Measurements from ENCODE around the gene HSD17B1.

Gene HSD17B1

DNA sequence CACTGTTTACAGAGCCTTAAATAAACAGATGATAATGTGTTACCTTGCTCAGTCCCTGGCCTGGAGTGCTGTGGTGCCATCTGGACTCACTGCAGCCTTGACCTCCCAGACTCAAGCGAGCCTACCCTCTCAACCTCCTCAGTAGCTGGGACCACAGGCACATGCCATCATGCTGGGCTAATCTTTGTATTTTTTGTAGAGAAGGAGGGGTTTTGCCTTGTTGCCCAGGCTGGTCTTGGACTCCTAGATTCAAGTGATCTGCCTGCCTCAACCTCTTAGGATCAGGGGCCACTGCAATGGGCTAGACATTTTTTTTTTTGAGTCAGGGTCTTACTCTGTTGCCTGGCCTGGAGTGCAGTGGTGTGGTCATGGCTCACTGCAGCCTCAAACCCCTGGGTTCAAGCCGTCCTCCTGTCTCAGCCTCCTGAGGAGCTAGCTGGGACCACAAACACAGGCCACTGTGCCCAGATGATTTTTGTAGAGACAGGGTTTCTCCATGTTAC, 21.7 kb upstream of the HSD17B1 start:
- TF ChIP-seq, protein P1, sequence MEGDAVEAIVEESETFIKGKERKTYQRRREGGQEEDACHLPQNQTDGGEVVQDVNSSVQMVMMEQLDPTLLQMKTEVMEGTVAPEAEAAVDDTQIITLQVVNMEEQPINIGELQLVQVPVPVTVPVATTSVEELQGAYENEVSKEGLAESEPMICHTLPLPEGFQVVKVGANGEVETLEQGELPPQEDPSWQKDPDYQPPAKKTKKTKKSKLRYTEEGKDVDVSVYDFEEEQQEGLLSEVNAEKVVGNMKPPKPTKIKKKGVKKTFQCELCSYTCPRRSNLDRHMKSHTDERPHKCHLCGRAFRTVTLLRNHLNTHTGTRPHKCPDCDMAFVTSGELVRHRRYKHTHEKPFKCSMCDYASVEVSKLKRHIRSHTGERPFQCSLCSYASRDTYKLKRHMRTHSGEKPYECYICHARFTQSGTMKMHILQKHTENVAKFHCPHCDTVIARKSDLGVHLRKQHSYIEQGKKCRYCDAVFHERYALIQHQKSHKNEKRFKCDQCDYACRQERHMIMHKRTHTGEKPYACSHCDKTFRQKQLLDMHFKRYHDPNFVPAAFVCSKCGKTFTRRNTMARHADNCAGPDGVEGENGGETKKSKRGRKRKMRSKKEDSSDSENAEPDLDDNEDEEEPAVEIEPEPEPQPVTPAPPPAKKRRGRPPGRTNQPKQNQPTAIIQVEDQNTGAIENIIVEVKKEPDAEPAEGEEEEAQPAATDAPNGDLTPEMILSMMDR (conservative IDR thresholded peaks at IDR 0.05; ENCODE audit: low read depth) = no peak
- DNase-seq (ENCODE audit: low spot score) = no peak
- ChIA-PET POLR2A (ENCODE audit: low non-redundant PET) (interaction anchor here (0.6 kb wide), 1 partner anchor 431 kb away, joined by 6 read pairs; no protein-coding TSS in a partner anchor), CTCF (interaction anchor here (0.5 to 0.6 kb wide), 3 partner anchors 45 to 194 kb away, joined by 3 to 5 read pairs (median 3); no protein-coding TSS in a partner anchor)
- H3K27ac ChIP-seq = peak overlapping the region; percentile 93

DNA sequence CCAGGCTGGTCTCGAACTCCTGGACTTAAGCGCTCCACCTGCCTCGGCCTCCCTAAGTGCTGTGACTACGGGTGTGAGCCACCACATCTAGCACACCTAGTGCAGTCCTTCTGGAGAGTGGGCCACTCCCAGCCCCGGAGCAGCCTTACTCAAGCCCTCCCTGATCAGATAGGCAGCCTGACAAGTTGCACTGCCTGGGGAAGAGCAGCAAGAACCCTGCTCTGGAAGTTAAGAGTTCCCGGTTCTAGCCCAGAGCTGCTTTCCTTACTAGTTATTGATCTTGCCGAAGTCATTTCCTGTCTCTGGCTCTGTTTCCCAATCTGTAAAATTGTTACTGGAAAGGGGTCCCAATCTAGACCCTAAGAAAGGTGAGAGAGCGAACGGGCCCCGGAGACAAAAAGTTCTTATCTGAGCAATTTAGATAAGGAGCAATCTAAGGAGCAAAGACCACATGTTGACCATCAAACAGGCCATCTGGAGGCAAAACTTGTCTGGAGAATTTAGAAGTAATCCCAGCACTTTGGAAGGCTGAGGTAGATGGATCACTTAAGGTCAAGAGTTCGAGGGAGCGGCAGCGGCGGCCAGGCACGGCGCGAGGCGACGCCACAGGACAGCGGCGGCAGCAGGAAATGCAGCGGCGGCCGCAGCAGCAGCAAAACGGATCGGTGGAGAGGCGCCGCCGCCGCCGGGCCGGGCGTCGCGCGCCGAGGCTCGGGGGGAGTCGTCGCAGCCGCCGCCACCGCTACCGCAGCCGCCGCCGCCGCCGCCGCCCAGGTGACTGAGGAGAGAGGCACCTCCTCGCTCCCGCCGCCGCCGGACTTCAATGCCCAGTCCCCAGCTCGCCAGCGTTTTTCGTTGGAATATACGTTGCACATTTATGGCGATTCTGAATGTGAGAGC, 21.0 kb upstream of the HSD17B1 start:
- CTCF ChIA-PET = interaction anchor here (0.6 kb wide), 1 partner anchor 45 kb away, joined by 3 read pairs; no protein-coding TSS in a partner anchor

DNA sequence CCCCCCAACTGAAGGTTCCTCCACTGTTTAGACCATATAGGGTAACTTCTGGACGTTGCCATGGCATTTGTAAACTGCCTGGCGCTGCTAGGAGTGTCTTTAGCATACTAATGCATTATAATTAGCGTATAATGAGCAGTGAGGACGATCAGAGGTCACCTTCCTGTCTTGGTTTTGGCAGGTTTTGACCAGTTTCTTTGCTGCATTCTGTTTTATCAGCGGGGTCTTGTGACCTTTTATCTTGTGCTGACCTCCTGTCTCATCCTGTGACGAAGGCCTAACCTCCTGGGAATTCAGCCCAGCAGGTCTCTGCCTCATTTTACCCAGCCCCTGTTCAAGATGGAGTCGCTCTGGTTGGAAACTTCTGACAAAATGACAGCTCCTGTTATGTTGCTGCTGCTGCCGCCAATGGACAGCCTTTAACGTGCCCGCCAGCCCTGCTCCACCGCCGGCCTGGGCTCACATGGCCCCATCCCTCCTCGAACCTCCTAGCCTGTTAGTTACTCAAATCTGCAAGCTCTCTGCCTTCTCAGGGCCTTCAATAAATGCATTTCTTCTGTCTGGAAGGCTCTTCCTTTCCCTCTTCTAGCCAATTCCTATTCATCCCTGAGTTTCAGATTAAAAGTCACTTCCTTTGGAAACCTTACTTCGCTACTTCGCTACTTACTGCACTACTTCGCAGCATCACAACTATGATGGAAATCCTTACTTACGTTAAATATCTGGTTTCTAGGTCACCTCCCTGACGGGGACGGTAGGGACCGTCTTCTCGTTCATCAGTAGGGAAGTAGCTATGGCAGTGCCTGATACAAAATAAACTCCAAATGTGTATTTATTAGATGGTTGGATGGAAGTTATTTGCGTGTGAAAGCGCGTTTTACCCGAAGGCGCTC, 17.3 kb upstream of the HSD17B1 start:
- ChIA-PET CTCF (interaction anchor here (0.6 to 1.3 kb wide), 4 partner anchors 9 to 112 kb away, joined by 3 read pairs; no protein-coding TSS in a partner anchor), POLR2A (ENCODE audit: low non-redundant PET) (no interaction called here)
- no peak for DNase-seq (ENCODE audit: low spot score)
- peak overlapping the region; percentile 91 for H3K27ac ChIP-seq
- TF ChIP-seq, protein P1 (conservative IDR thresholded peaks at IDR 0.05; ENCODE audit: low read depth) = no peak

More for the DNA sequence above, 21.0 kb upstream of the HSD17B1 start:
- TF ChIP-seq, protein P1 (conservative IDR thresholded peaks at IDR 0.05; ENCODE audit: low read depth) = peak; percentile 70
- H3K27ac ChIP-seq = peak overlapping the region; percentile 93
- POLR2A ChIA-PET (ENCODE audit: low non-redundant PET) = no interaction called here
- DNase-seq (ENCODE audit: low spot score) = no peak

DNA sequence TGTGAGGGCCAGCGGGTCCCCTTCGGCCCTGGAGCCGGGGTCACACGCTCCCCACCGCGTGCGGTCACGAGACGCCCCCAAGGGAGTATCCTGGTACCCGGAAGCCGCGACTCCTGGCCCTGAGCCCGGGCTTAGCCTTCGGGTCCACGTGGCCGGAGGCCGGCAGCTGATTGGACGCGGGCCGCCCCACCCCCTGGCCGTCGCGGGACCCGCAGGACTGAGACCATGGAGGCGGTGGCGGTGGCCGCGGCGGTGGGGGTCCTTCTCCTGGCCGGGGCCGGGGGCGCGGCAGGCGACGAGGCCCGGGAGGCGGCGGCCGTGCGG, 16.7 kb upstream of the HSD17B1 start, which contains the start of gene NAGLU:
Gene NAGLU (plus strand): TSS at position 194 of the 324 bp plus-strand sequence. CDS start 32 bp downstream, at position 226.
- peak; percentile 96 for DNase-seq (ENCODE audit: low spot score)
- TF ChIP-seq, protein P1 (conservative IDR thresholded peaks at IDR 0.05; ENCODE audit: low read depth) = no peak
- H3K27ac ChIP-seq = peak within 1 kb of the TSS; percentile 91
- ChIA-PET CTCF (interaction anchor here (0.6 to 1.3 kb wide), 5 partner anchors 9 to 113 kb away, joined by 3 to 4 read pairs (median 3); partner anchors contain the start of gene HSD17B1), POLR2A (ENCODE audit: low non-redundant PET) (interaction anchor here (0.6 kb wide), 2 partner anchors 426 to 1906 kb away, joined by 6 to 7 read pairs; no protein-coding TSS in a partner anchor)

DNA sequence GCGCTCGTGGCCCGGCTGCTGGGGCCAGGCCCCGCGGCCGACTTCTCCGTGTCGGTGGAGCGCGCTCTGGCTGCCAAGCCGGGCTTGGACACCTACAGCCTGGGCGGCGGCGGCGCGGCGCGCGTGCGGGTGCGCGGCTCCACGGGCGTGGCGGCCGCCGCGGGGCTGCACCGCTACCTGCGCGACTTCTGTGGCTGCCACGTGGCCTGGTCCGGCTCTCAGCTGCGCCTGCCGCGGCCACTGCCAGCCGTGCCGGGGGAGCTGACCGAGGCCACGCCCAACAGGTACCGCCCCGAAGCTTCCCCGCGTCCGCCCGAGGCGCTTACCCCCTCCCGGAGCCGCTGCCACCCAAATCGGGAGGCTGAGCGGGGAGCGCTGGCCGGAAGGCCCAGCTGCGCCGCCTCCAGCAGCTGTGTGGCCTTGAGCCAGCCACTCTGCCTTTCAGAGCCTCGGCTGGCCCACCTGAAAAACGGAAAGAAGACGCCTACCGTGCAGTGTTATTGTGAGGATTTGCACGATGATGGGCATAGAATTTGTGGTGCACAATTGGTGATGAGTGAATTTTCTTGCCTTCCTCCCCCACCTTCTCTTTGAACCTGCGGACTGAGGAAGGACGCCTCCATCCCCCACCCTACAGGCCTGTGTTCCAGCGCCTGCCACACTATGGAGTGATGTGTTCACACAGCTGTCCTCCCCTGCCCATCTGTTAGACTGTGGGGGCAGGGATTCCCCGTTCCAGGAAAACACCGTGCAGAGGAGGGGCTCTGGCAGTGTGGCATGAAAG, 16.2 kb upstream of the HSD17B1 start:
- DNase-seq (ENCODE audit: low spot score) = peak; percentile 85
- TF ChIP-seq, protein P1 (conservative IDR thresholded peaks at IDR 0.05; ENCODE audit: low read depth) = no peak
- CTCF ChIA-PET = interaction anchor here (0.6 to 1.3 kb wide), 4 partner anchors 10 to 113 kb away, joined by 3 to 4 read pairs (median 3); partner anchors contain the start of gene HSD17B1
- POLR2A ChIA-PET (ENCODE audit: low non-redundant PET) = interaction anchor here (0.6 to 1.0 kb wide), 4 partner anchors 12 to 1906 kb away, joined by 3 to 7 read pairs (median 5); no protein-coding TSS in a partner anchor
- peak overlapping the region; percentile 91 for H3K27ac ChIP-seq

Data from RWPE1 (cell line).